NT2/D1 (cell line): Measurements from ENCODE around the gene ARHGAP12.

Experiments used
- YY1 ChIP-seq: IDR thresholded peaks from 2 replicates; pipeline ENCODE4 v1.6.1; 2011; ENCODE audit not compliant: insufficient read length, insufficient read depth
- ZNF274 ChIP-seq: IDR thresholded peaks from 2 replicates; pipeline ENCODE4 v1.6.1; 2011; ENCODE audit warnings: mild to moderate bottlenecking, low read depth, low read length

GRCh38 chr10:31902625-31903024 lies 26.0 kb downstream of the ARHGAP12 start:
- no peak for TF ChIP-seq ZNF274
- no peak for TF ChIP-seq YY1
